HCT116 (cell line): ENCODE data around the gene TOMM34. TPM values are rescaled to one million over a fixed set of nuclear protein-coding genes. Genes with fewer than 3 reads are reported as not detected.

Experiments
- ATAC-seq: fragments of 200-7000 bp; cut with Tn5 transposase; 2 replicates; pipeline ENCODE4 v1.9.1; 2020; ENCODE audit warnings: mild to moderate bottlenecking, moderate library complexity
- BruUV-seq: library from RNA; stranded (reverse); fragments of 400-500 nt; replicated peaks from 2 replicates; lab custom pipeline; 2021; lab: Mats Ljungman, UMichigan
- CTCF ChIA-PET: fragments of 300-600 bp; sonication (Branson Sonifier 250); formaldehyde crosslinking; loops from one replicate; lab custom pipeline; 2021; ENCODE audit warnings: antibody characterized with exemption; lab: Charles Lee
- POLR2A ChIA-PET: fragments of 300-600, 350-600 bp; sonication (Branson Sonifier 250); formaldehyde crosslinking; loops from one replicate; lab custom pipeline; 2021; ENCODE audit warnings: antibody characterized with exemption; lab: Charles Lee
- RAD21 ChIA-PET, 2 experiments: fragments of 300-600 bp; sonication (Branson Sonifier 250); formaldehyde crosslinking; loops; one replicate each; lab custom pipeline; 2023; ENCODE audit warnings: low total read pairs in 2 of 2; ENCODE audit not compliant: uncharacterized antibody in 2 of 2, unreplicated experiment in 2 of 2, low non-redundant PET in 1 of 2; lab: Charles Lee
- DNase-seq: peaks from one replicate; pipeline ENCODE4 v3.0.0-alpha.2; 2010; ENCODE audit warnings: low read depth, low spot score
- H2AFZ ChIP-seq: fragments of 200-600 bp; shearing (Covaris generic), sonication (generic); 2 replicates; pipeline ENCODE4 v1.6.1; 2017; ENCODE audit warnings: low read depth, mixed run types, mixed read lengths, antibody characterized with exemption, low read length; ENCODE audit not compliant: poor library complexity, severe bottlenecking
- H3K27ac ChIP-seq: 2 replicates; pipeline ENCODE4 v1.5.1; 2012; ENCODE audit warnings: low read depth, low read length
- H3K27me3 ChIP-seq: fragments of 200-600 bp; sonication (generic); 2 replicates; pipeline ENCODE4 v1.6.1; 2016; ENCODE audit warnings: mixed run types, low read length, mixed read lengths; ENCODE audit not compliant: insufficient read depth
- H3K36me3 ChIP-seq, 2 experiments: fragments of 200-500 bp in 1 of 2; fragments of 200-600 bp in 1 of 2; sonication (Bioruptor generic) in 1 of 2; sonication (generic) in 1 of 2; 2 replicates each; pipeline versions ENCODE4 v1.5.1 to v1.6.1; 2014 to 2016; ENCODE audit warnings: low read length in 2 of 2, inconsistent platforms in 1 of 2, mixed read lengths in 1 of 2, mixed run types in 1 of 2; ENCODE audit not compliant: insufficient read depth in 2 of 2, control insufficient read depth in 1 of 2
- H3K4me1 ChIP-seq, 2 experiments: fragments of 200-600 bp in 1 of 2; sonication (generic) in 1 of 2; 2 replicates each; pipeline versions ENCODE4 v1.5.1 to v1.6.1; 2012 to 2017; ENCODE audit warnings: low read length in 2 of 2, inconsistent platforms in 1 of 2, mild to moderate bottlenecking in 1 of 2, mixed read lengths in 1 of 2, mixed run types in 1 of 2, moderate library complexity in 1 of 2; ENCODE audit not compliant: insufficient read depth in 2 of 2, control insufficient read depth in 1 of 2
- H3K4me2 ChIP-seq: fragments of 200-600 bp; sonication (generic); 2 replicates; pipeline ENCODE4 v1.6.1; 2017; ENCODE audit warnings: mixed run types, low read length, mixed read lengths
- H3K4me3 ChIP-seq, 2 experiments: fragments of 200-600 bp in 1 of 2; sonication (generic) in 1 of 2; replicated peaks in 1 of 2; 2 replicates each; pipeline ENCODE4 v1.5.1; 2011 to 2016; ENCODE audit warnings: low read length in 2 of 2, control low read depth in 1 of 2, low read depth in 1 of 2, mild to moderate bottlenecking in 1 of 2, mixed read lengths in 1 of 2, mixed run types in 1 of 2
- H3K79me2 ChIP-seq: fragments of 200-600 bp; sonication (generic); 2 replicates; pipeline ENCODE4 v1.6.1; 2017; ENCODE audit warnings: mild to moderate bottlenecking, mixed run types, low read length, moderate library complexity, mixed read lengths; ENCODE audit not compliant: insufficient read depth
- H3K9ac ChIP-seq: fragments of 200-600 bp; sonication (generic); 2 replicates; pipeline ENCODE4 v1.6.1; 2016; ENCODE audit warnings: low read length, mixed read lengths
- H3K9me2 ChIP-seq: fragments of 200-600 bp; sonication (generic), shearing (Covaris generic); 2 replicates; pipeline ENCODE4 v1.6.1; 2017; ENCODE audit warnings: mixed run types, mild to moderate bottlenecking, moderate library complexity; ENCODE audit not compliant: insufficient read depth
- H3K9me3 ChIP-seq, 2 experiments: fragments of 200-500 bp in 1 of 2; fragments of 200-600 bp in 1 of 2; sonication (Bioruptor generic) in 1 of 2; sonication (generic) in 1 of 2; 2 replicates each; pipeline ENCODE4 v1.6.1; 2014 to 2017; ENCODE audit warnings: low read length in 2 of 2, mixed read lengths in 2 of 2, inconsistent platforms in 1 of 2, low read depth in 1 of 2, mild to moderate bottlenecking in 1 of 2, mixed run types in 1 of 2, moderate library complexity in 1 of 2; ENCODE audit not compliant: control insufficient read depth in 1 of 2, insufficient read depth in 1 of 2
- H4K20me1 ChIP-seq: fragments of 200-600 bp; sonication (generic), shearing (Covaris generic); 2 replicates; pipeline ENCODE4 v1.6.1; 2017; ENCODE audit warnings: mixed run types, mild to moderate bottlenecking, moderate library complexity; ENCODE audit not compliant: insufficient read depth
- CEBPB ChIP-seq: IDR thresholded peaks from 2 replicates; pipeline ENCODE4 v1.6.1; 2012; ENCODE audit warnings: low read depth
- CTCF ChIP-seq, 3 experiments: fragments of 200-600 bp in 1 of 3; sonication (generic) in 1 of 3; IDR thresholded peaks in 2 of 3; conservative IDR thresholded peaks in 1 of 3; 2 replicates each; pipeline ENCODE4 v1.5.1; 2012 to 2017; ENCODE audit warnings: low read depth in 2 of 3, low read length in 2 of 3, antibody characterized with exemption in 1 of 3, borderline replicate concordance in 1 of 3, control low read depth in 1 of 3, mild to moderate bottlenecking in 1 of 3, mixed read lengths in 1 of 3, mixed run types in 1 of 3, moderate library complexity in 1 of 3; ENCODE audit not compliant: insufficient read depth in 1 of 3
- EZH2 ChIP-seq: fragments of 200-600 bp; sonication (generic); IDR thresholded peaks from 2 replicates; pipeline ENCODE4 v1.6.1; 2017; ENCODE audit warnings: antibody characterized with exemption, mixed run types
- FOSL1 ChIP-seq: IDR thresholded peaks from 2 replicates; pipeline ENCODE4 v1.6.1; 2012; ENCODE audit warnings: low read depth
- POLR2A ChIP-seq: IDR thresholded peaks from 2 replicates; pipeline ENCODE4 v1.7.0; 2011; ENCODE audit warnings: borderline replicate concordance; ENCODE audit not compliant: insufficient read depth, insufficient read length; ENCODE audit errors: extremely low read depth
- POLR2AphosphoS5 ChIP-seq: IDR thresholded peaks from 2 replicates; pipeline ENCODE4 v1.6.1; 2011; ENCODE audit warnings: mild to moderate bottlenecking, low read depth, low read length, moderate library complexity
- SIN3A ChIP-seq: IDR thresholded peaks from 2 replicates; pipeline ENCODE4 v1.6.1; 2012; ENCODE audit warnings: low read depth
- SRF ChIP-seq: IDR thresholded peaks from 2 replicates; pipeline ENCODE4 v1.6.1; 2012; ENCODE audit warnings: low read depth
- YY1 ChIP-seq: IDR thresholded peaks from 2 replicates; pipeline ENCODE4 v1.6.1; 2011; ENCODE audit warnings: low read length, low read depth, moderate library complexity, mild to moderate bottlenecking; ENCODE audit not compliant: insufficient replicate concordance; ENCODE audit errors: extremely low read depth
- ZBTB33 ChIP-seq: IDR thresholded peaks from 2 replicates; pipeline ENCODE4 v1.6.1; 2011; ENCODE audit warnings: mild to moderate bottlenecking, low read length, moderate library complexity; ENCODE audit not compliant: insufficient replicate concordance; ENCODE audit errors: extremely low read depth
- intact Hi-C: fragments of 100-400 bp; cut with micrococcal nuclease; formaldehyde crosslinking; loops from 2 replicates; pipeline ENCODE4 v1.10.0; 2022
- total RNA-seq: library from RNA; stranded (reverse); gene quantifications from one replicate; pipeline ENCODE4 v1.2.1, GENCODE V29; 2021; ENCODE audit not compliant: unreplicated experiment

Gene TOMM34
- total RNA-seq, 1 experiment from 2014 or later: 51.7 TPM

GRCh38 chr20:44997668-44998067 lies 37.5 kb upstream of the TOMM34 start:
- intact Hi-C loops: no loop called here
- no peaks in the 10 kb centered on the region for H3K9me2 ChIP-seq

More at GRCh38 chr20:44997668-44998067, 37.5 kb upstream of the TOMM34 start:
- H3K27ac ChIP-seq: no peak overlapping the region
- TF ChIP-seq ZBTB33: no peak
- no peak for TF ChIP-seq CTCF (IDR thresholded peaks at IDR 0.05 in 2 of 3, conservative IDR thresholded peaks at IDR 0.05 in 1 of 3; ENCODE audit: borderline replicate concordance in 1 of 3, insufficient read depth in 1 of 3, low read depth in 2 of 3, low read length in 2 of 3)
- no peak for TF ChIP-seq CEBPB
- no peak for TF ChIP-seq EZH2
- no peak for TF ChIP-seq FOSL1
- no peak for TF ChIP-seq SRF
- TF ChIP-seq POLR2A: no peak
- no peak for TF ChIP-seq YY1
- TF ChIP-seq POLR2AphosphoS5: no peak
- TF ChIP-seq SIN3A: no peak
- TF ChIP-seq, all 23 proteins: peak for 0
- Histone ChIP-seq H4K20me1 (no peaks in the 10 kb centered on the region), H3K27me3 (no peaks in the 10 kb centered on the region), H3K4me3 (no peak overlapping the region), H3K4me1 (peaks cover 0 to 6% of the 10 kb centered on the region in 2 experiments; a peak in 2 of 4 replicates), H3K36me3 (peaks cover 24 to 34% of the 10 kb centered on the region in 2 experiments), H3K4me2 (no peak overlapping the region), H3K9ac (no peak overlapping the region), H2AFZ (no peak overlapping the region), H3K79me2 (peaks cover 6% of the 10 kb centered on the region), H3K9me3 (no peaks in the 10 kb centered on the region)
- BruUV-seq: no TSS peak
- ATAC-seq (no peak), DNase-seq (no peak)
- ChIA-PET POLR2A (no interaction called here), CTCF (interaction anchor here (1.0 kb wide), 1 partner anchor 14 kb away, joined by 3 read pairs; no protein-coding TSS in a partner anchor), RAD21 (no interaction called here)
